Calu3 (cell line): ENCODE results near the gene BRD3OS. TPM values are rescaled to one million over a fixed set of nuclear protein-coding genes. Genes with fewer than 3 reads are reported as not detected.

Experiments used
- BruUV-seq: library from RNA; stranded (reverse); fragments of 400-500 nt; replicated peaks from 2 replicates; lab custom pipeline; 2021; lab: Mats Ljungman, UMichigan
- CTCF ChIA-PET: fragments of 300-600 bp; sonication (Branson Sonifier 250); formaldehyde crosslinking; loops from one replicate; lab custom pipeline; 2022; ENCODE audit warnings: antibody characterized with exemption; lab: Charles Lee
- DNase-seq: peaks from one replicate; pipeline ENCODE4 v3.0.0; 2022
- H3K27ac Mint-ChIP-seq: one replicate; pipeline ENCODE4 v1.8.0; 2022; ENCODE audit warnings: mixed read lengths; ENCODE audit not compliant: unreplicated experiment
- H3K27me3 Mint-ChIP-seq: one replicate; pipeline ENCODE4 v1.8.0; 2022; ENCODE audit warnings: mixed read lengths; ENCODE audit not compliant: unreplicated experiment
- H3K36me3 Mint-ChIP-seq: one replicate; pipeline ENCODE4 v1.8.0; 2022; ENCODE audit warnings: mild to moderate bottlenecking, moderate library complexity, mixed read lengths; ENCODE audit not compliant: insufficient read depth, unreplicated experiment
- H3K4me1 Mint-ChIP-seq: one replicate; pipeline ENCODE4 v1.8.0; 2022; ENCODE audit warnings: mild to moderate bottlenecking, low read depth, mixed read lengths; ENCODE audit not compliant: unreplicated experiment
- H3K4me3 Mint-ChIP-seq: one replicate; pipeline ENCODE4 v1.8.0; 2022; ENCODE audit warnings: mild to moderate bottlenecking, low read depth, moderate library complexity, mixed read lengths; ENCODE audit not compliant: unreplicated experiment
- H3K9me3 Mint-ChIP-seq: one replicate; pipeline ENCODE4 v1.8.0; 2022; ENCODE audit warnings: low read depth, mixed read lengths; ENCODE audit not compliant: unreplicated experiment
- intact Hi-C: fragments of 100-400 bp; cut with micrococcal nuclease; formaldehyde crosslinking; loops from one replicate; pipeline ENCODE4 v1.10.0; 2022; ENCODE audit not compliant: unreplicated experiment
- total RNA-seq: library from RNA; stranded (reverse); gene quantifications from 2 replicates; pipeline ENCODE4 v1.2.3, GENCODE V29; 2022
- TF ChIP-seq, protein P1 (sequence below): fragments of 200-600 bp; IDR thresholded peaks from one replicate; pipeline ENCODE4 v1.8.0; 2022; ENCODE audit warnings: antibody characterized with exemption; ENCODE audit not compliant: unreplicated experiment

BRD3OS gene
- total RNA-seq, 1 experiment from 2014 or later = 10.5 TPM

DNA sequence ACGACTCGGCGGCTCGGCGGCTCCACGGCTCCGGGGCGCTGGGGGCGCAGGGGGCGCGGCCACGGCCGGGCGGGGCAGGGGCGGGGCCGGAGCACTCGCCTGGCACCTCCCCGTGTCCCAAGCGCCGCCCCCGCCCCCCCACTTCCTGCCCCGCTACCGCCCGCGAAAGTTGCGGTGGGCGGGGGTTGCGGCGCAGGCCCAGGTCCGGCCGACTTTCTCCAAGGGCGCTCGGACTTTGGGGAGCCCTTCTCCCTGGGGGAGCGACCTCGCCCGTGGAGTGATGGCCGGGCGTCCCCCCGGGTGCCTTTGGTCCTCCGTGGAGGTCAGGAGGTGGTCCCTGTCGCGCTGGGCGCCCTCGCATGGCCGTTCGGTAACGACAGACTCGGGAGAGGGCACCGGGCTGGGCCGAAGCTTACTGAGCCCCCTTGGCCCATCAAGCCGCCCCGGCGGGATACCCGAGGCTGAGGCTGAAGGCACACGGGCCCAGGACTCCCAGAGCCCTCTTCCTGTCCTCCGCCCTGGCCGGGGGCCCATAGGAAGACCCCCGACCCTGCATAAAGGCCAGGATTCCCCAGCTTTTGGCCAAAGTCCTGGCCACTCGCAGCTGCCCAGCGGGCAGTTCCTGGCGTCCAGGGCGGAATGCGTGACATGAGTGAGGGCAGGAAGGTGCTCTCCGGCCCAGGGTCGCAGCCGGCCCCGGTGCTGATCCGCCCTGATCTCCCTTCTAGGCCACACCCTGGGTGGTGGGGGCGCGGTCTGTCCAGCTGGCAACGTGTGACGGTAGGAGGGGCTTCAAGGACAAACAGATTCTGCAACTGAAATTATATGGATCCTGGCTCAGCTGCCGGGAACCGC lies 32.3 kb upstream of the BRD3OS start:
- H3K27ac Mint-ChIP-seq = no peak overlapping the region
- intact Hi-C loops = loop anchor here (2.0 to 10.0 kb wide), 2 partner anchors 118 to 200 kb away; no protein-coding TSS in a partner anchor
- BruUV-seq = no TSS peak
- H3K4me1 Mint-ChIP-seq = peaks cover 9% of the 10 kb centered on the region
- CTCF ChIA-PET = interaction anchor here (0.5 to 3.5 kb wide), 4 partner anchors 76 to 497 kb away, joined by 3 to 28 read pairs (median 5); no protein-coding TSS in a partner anchor
- TF ChIP-seq, protein P1, sequence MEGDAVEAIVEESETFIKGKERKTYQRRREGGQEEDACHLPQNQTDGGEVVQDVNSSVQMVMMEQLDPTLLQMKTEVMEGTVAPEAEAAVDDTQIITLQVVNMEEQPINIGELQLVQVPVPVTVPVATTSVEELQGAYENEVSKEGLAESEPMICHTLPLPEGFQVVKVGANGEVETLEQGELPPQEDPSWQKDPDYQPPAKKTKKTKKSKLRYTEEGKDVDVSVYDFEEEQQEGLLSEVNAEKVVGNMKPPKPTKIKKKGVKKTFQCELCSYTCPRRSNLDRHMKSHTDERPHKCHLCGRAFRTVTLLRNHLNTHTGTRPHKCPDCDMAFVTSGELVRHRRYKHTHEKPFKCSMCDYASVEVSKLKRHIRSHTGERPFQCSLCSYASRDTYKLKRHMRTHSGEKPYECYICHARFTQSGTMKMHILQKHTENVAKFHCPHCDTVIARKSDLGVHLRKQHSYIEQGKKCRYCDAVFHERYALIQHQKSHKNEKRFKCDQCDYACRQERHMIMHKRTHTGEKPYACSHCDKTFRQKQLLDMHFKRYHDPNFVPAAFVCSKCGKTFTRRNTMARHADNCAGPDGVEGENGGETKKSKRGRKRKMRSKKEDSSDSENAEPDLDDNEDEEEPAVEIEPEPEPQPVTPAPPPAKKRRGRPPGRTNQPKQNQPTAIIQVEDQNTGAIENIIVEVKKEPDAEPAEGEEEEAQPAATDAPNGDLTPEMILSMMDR = peak; percentile 24
- H3K4me3 Mint-ChIP-seq = peak overlapping the region; percentile 86
- H3K36me3 Mint-ChIP-seq = peaks cover 47% of the 10 kb centered on the region
- H3K27me3 Mint-ChIP-seq = peaks cover 13% of the 10 kb centered on the region
- DNase-seq = peak; percentile 76
- H3K9me3 Mint-ChIP-seq = no peaks in the 10 kb centered on the region

DNA sequence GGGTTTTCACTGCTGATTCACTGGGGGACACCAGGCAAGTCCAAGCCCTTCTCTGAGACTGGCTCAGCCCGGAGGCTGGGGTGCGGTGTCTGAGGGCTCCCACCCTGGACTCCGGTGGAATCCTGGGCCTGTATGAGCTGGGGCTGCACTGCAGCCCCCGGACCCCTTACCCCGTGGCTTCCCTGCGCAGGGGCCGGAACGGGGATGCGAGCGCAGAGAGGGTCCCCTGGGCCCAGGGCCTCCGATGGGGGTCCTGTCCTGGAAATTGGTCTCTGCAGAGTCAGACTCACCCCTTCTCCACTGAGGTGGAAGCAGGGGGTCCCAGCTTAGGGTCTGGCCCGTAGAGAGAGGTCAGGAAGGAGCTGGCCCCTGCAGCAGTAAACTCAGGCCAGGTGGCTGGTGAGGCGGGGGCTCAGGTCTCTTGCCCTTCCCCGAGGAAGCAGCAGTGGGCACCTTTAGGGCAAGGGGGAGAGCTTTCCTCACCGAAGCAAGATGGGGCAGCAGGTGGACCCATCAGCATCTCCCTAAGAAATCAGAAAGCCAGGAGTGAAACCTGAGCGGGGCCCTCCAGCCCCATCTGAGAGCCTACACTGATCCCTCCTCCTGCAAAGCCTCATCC lies 31.5 kb upstream of the BRD3OS start:
- Mint-ChIP-seq H3K9me3 (no peaks in the 10 kb centered on the region), H3K27ac (no peak overlapping the region), H3K27me3 (peaks cover 15% of the 10 kb centered on the region), H3K4me3 (peak overlapping the region; percentile 86), H3K4me1 (peaks cover 9% of the 10 kb centered on the region), H3K36me3 (peaks cover 47% of the 10 kb centered on the region)
- CTCF ChIA-PET = interaction anchor here (0.5 to 3.5 kb wide), 4 partner anchors 75 to 498 kb away, joined by 3 to 28 read pairs (median 5); no protein-coding TSS in a partner anchor
- no peak for DNase-seq
- BruUV-seq = TSS peak; percentile 6
- TF ChIP-seq, protein P1 = no peak
- intact Hi-C loops = loop anchor here (2.0 to 10.0 kb wide), 3 partner anchors 119 to 211 kb away; no protein-coding TSS in a partner anchor

DNA sequence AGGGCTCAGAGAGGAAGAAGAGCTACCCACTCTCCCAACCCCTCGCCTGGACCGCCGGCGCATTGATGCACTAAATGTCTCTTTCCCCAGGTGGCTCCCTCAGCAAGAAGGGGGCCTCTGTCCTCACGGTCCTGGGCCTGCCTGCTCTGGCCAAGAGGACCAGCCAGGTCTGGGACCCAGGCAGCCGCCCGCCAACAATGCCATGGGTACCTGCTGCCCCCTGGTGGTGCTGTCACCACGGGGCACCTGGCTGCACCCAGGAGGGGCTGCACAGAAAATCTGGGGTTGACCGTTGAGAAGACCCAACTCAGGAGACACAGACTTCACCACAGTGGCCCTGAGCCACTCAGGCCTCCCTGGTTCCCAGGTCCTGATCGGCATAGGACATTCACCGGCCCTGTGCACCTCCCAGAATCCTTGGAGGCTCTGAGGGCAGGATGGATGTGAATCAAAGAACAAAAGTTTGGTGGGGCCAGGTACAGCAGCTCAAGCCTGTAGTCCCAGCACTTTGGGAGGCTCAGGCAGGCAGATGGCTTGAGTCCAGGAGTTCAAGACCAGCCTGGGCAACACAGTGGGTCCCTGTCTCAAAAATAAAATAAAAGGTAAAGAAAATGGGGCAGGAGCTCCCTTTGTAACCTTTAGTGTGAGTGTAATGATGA lies 30.8 kb upstream of the BRD3OS start:
- DNase-seq = peak; percentile 86
- TF ChIP-seq, protein P1 = peak; percentile 86
- no peak overlapping the region for H3K27ac Mint-ChIP-seq
- no peaks in the 10 kb centered on the region for H3K9me3 Mint-ChIP-seq
- peak overlapping the region; percentile 86 for H3K4me3 Mint-ChIP-seq
- H3K4me1 Mint-ChIP-seq = peaks cover 9% of the 10 kb centered on the region
- H3K27me3 Mint-ChIP-seq = peaks cover 15% of the 10 kb centered on the region
- intact Hi-C loops = loop anchor here (2.0 to 10.0 kb wide), 2 partner anchors 120 to 212 kb away; no protein-coding TSS in a partner anchor
- BruUV-seq = no TSS peak
- CTCF ChIA-PET = interaction anchor here (0.6 to 3.5 kb wide), 4 partner anchors 29 to 252 kb away, joined by 4 to 28 read pairs (median 6); partner anchors contain the start of gene BRD3OS
- peaks cover 46% of the 10 kb centered on the region for H3K36me3 Mint-ChIP-seq
